HG03196 (cell line): ENCODE data around the gene TMEM135.
"Not testable (repeated sequence)": the region's sequence is repeated elsewhere in the genome, so short reads cannot be mapped to it uniquely, and the experiment has no call there.

Experiments
- ATAC-seq: cut with Tn5 transposase; IDR thresholded peaks from one replicate; pipeline ENCODE4 v1.9.1; 2021; ENCODE audit not compliant: unreplicated experiment

TMEM135 gene

DNA sequence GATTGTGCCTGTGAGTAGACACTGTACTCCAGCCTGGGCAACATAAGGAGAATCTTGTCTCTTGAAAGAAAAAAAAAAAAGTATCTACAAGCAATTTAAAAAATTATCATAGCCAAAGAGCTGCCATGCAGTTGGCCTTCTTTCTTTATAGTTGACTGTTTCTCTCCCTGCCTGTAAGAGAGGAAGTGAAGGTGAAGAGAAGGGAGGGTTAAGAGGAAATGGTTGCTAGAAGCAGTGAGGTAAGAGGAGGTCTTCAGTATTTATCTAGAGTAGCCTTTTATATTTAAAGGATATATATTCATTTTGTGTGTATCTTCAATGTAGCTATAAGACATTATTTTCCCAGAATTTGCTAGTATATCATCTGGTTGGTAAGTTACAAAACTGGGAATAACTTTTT lies 217.9 kb downstream of the TMEM135 start:
- ATAC-seq, result no peak

- ATAC-seq, result no peak
Measured at GRCh38 chr11:87256694-87257340, 219.1 kb downstream of the TMEM135 start.

DNA sequence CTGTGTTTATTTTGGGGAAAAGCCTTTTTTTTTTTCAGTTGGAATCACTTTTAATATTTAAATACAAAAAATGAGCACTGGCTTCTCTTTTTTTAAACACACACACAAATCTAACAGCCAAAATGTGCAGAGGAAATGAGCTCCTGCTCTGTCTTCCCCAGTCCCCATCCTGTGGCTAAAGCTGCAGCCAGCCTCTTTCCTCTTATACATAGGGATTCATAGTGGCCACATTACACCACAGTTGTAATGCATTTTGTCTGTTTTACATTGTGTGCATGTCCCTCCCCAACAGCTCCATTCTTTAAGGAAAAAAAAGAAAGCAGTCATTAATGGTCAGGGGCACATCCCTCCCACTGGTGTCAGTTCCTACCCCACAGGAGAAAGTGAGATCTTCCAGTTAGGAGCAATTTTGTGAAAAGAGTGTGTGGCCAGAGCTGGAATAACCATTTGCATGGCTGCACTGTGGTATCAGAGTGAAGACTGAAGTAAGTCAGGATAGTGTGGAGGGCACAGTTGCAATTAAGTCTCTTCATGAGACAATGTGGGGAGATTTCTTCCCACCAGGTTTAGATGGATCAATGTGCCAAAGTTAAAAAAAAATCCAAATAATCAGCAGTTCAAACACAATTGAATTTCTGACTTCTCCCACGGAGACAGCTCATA lies 220.6 kb downstream of the TMEM135 start:
- no peak for ATAC-seq

- ATAC-seq, result no peak
Measured at GRCh38 chr11:87259736-87260135, 222.0 kb downstream of the TMEM135 start.

GRCh38 chr11:87260811-87261210 lies 223.1 kb downstream of the TMEM135 start:
- ATAC-seq, result no peak

- ATAC-seq, result no peak
Measured at GRCh38 chr11:87263264-87263838, 225.6 kb downstream of the TMEM135 start.

- ATAC-seq, result no peak
Measured at GRCh38 chr11:87263979-87264378, 226.2 kb downstream of the TMEM135 start.

DNA sequence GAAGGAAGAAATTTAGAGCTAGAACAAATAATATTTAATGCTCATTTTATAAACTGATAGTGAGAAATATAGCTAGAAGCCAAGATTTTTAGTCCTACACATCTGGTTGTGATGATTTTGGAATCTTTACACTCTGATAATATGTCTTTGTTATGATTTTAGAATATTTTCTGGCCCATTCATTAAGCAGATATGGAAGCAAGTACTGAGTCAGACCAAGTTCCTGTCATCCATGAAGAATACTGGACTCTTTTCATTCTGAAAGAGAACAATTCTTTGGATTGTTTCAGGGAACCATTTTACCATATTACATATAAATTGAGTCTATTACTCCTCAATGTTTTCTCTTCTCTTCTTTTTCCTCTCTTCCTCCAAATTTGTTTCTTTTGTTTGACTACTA lies 227.4 kb downstream of the TMEM135 start:
- ATAC-seq, result no peak

DNA sequence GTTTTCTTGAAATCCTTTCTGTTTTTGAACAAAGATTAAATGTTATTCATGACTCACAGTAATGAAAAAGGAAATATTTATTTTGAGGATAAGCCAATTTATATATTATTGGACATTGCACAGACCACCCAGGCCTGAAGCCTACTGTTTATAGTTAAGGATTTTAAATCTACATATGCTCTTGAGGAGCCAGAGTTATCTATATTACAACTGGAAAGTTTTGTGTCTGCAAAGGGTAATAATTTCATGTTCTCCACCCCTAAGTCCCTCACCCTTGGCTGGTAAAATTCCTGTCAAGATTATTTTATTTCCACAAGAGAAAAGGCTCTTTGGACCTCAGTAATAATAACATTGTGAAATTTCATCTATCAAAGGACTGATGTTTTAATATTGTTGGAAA lies 228.2 kb downstream of the TMEM135 start:
- ATAC-seq, result no peak

GRCh38 chr11:87266751-87267150 lies 229.0 kb downstream of the TMEM135 start:
- no peak for ATAC-seq

DNA sequence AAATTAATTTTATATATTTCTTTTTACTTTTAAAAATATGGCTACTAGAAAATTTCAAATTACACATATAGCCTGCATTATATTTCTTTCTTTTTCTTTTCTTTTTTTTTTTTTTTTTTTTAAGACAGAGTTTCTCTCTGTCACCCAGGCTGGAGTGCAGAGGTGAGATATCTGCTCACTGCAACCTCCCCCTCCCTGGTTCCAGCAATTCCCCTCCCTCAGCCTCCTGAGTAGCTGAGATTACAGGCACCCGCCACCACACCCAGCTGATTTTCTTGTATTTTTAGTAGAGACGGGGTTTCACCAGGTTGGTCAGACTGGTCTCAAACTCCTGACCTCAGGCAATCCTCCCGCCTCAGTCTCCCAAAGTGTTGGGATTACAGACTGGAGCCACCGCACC lies 234.2 kb downstream of the TMEM135 start:
- not testable (repeated sequence) for ATAC-seq

GRCh38 chr11:87275176-87275575 lies 237.4 kb downstream of the TMEM135 start:
- ATAC-seq, result no peak

DNA sequence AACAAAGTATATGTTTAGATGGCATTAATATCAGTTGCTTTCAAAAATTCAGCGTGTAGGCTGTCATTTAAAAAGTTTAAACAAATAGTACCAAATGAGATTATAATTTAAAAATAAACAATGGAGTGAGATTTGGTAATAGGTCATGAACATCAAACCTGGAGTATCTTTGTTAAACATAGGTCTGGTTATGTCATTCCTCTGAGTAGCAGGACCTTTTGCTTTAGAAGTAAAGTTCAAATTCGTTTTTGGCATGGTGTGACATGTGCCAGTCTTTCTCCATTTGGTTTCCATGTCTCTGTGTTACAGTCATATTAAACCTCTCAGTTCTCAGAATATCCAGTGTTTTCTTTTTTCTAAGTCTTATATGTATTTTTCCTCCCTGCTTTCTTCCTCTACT lies 242.4 kb downstream of the TMEM135 start:
- ATAC-seq, result no peak

DNA sequence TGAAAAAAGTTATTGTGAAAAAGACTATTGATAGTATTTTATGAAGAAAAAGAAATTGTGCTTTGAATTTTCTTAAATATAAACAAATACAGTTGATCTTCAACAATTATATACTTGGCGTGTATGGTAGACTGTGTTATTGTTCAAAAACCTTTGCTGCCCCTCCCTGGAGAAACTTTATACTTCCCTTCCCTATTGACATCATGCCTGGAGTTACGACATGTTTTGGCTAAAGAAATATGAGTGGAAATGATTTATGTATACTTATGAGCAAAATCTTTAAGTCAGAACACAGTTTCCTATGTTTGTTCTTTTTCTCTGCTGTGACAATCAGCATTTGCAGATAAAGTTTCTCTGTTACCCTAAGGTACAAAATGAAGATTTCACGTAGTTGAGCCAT lies 243.8 kb downstream of the TMEM135 start:
- ATAC-seq, result no peak

GRCh38 chr11:87284306-87284705 lies 246.6 kb downstream of the TMEM135 start:
- no peak for ATAC-seq

- not testable (repeated sequence) for ATAC-seq
Measured at GRCh38 chr11:87285674-87286073, 247.9 kb downstream of the TMEM135 start.

DNA sequence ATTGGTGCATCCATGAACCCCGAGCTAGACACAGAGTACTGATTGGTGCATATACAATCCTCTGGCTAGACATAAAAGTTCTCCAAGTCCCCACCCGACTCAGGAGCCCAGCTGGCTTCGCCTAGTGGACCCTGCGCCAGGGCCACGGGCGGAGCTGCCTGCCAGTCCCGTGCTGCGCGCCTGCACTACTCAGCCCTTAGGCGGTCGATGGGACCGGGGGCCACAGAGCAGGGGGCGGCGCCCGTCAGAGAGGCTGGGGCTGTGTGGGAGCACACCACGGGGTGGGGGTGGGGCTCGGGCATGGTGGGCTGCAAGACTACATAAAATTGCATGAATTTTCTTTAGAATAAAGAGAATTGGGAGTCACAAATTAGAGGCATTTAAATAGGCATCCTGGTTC lies 248.6 kb downstream of the TMEM135 start:
- no peak for ATAC-seq

DNA sequence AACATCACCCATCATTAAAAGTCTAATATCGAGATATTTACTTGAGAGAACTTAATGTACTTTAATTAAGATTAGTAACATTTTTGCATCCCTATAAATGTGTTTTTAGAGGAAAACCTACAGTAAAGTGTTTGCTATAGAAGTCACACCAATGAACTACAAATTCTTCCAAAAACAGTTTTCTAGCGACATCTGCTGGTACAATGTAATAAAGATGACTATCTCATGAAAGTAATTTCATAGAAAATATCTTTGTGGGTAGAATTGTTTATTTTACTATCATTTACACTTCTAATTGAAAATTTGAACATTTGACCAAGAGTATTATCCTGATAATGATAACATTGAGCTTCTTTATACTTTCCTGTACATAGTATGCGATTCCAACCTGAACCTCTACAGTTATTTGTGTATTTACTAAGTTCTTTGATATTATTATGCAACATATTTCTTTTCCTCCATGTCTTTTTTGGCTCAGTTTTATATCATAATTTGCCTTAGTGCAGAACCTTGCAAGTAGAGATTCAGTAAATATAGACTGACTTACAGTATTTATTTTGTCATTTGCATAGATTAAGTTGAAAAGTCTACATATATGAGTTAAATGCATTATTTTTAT lies 252.7 kb downstream of the TMEM135 start:
- no peak for ATAC-seq

- no peak for ATAC-seq
Measured at GRCh38 chr11:87292598-87292997, 254.9 kb downstream of the TMEM135 start.

- ATAC-seq, result no peak
Measured at GRCh38 chr11:87295237-87295636, 257.5 kb downstream of the TMEM135 start.

DNA sequence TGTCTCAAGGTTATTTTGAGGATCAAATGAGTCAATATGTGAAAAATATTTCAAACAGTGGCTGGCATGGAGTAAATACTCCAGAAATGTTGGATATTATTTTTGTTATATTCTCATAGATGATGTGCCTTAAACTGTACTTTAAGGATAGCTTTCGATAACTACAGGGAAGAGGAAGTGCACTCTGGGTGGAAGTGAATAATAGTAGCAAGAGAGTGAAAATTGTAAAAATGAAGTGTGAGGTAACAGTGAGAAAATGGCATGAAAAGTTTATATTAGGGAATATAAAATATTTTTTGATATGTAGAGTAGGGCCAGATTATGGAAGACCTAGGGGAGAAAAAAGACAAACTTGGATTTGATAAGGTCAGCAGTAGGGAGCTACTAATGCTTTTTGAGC lies 258.9 kb downstream of the TMEM135 start:
- no peak for ATAC-seq

DNA sequence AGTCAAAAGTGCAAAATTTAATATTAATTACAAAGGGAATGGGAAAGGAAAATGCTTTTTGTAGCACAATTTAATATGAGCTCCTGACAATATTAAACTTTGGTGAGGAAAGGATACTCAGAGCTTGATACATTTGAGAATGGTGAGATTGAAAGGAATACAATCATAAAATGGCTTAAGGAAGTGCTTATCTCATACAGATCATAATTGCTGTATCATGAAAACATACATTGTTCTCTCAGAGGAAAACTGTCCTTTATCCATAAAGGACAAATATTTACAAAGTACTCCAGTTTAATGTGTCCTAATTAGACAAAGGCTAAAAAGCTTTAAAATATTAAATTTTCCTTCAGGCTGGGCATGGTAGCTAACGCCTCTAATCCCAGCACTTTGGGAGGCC lies 260.4 kb downstream of the TMEM135 start:
- ATAC-seq, result no peak
